Mucosa of stomach (tissue), 1 donor: ENCODE measurements around the gene MEDAG.

Experiments
- H3K27me3 ChIP-seq: one replicate; pipeline ENCODE4 v1.7.0; 2013; ENCODE audit warnings: mild to moderate bottlenecking, low read length; ENCODE audit not compliant: control insufficient read depth, insufficient read depth
- H3K36me3 ChIP-seq: one replicate; pipeline ENCODE4 v1.7.0; 2013; ENCODE audit warnings: low read length; ENCODE audit not compliant: control insufficient read depth, insufficient read depth
- H3K4me1 ChIP-seq: one replicate; pipeline ENCODE4 v1.7.0; 2013; ENCODE audit warnings: mild to moderate bottlenecking, low read length; ENCODE audit not compliant: control insufficient read depth, insufficient read depth
- H3K4me3 ChIP-seq: one replicate; pipeline ENCODE4 v1.7.0; 2013; ENCODE audit warnings: low read length
- H3K9ac ChIP-seq: one replicate; pipeline ENCODE4 v1.7.0; 2013; ENCODE audit warnings: mild to moderate bottlenecking, low read length, moderate library complexity
- H3K9me3 ChIP-seq: one replicate; pipeline ENCODE4 v1.7.0; 2013; ENCODE audit warnings: mild to moderate bottlenecking, low read length, moderate library complexity; ENCODE audit not compliant: control insufficient read depth
- donor health status: Pancreatic carcinoma.

MEDAG gene

GRCh38 chr13:30898678-30899241, 7.3 kb upstream of the MEDAG start:
- Histone ChIP-seq H3K9me3 (no peaks in the 10 kb centered on the region), H3K36me3 (no peaks in the 10 kb centered on the region), H3K4me1 (no peaks in the 10 kb centered on the region), H3K27me3 (no peaks in the 10 kb centered on the region), H3K4me3 (no peak overlapping the region), H3K9ac (no peak overlapping the region)

GRCh38 chr13:30900436-30900835, 5.6 kb upstream of the MEDAG start:
- no peak overlapping the region for H3K9ac ChIP-seq
- no peak overlapping the region for H3K4me3 ChIP-seq
- H3K27me3 ChIP-seq = peaks cover 11% of the 10 kb centered on the region
- no peaks in the 10 kb centered on the region for H3K9me3 ChIP-seq
- H3K36me3 ChIP-seq = no peaks in the 10 kb centered on the region
- H3K4me1 ChIP-seq = no peaks in the 10 kb centered on the region

- no peaks in the 10 kb centered on the region for H3K36me3 ChIP-seq
- no peaks in the 10 kb centered on the region for H3K4me1 ChIP-seq
- H3K4me3 ChIP-seq = no peak overlapping the region
- peaks cover 19% of the 10 kb centered on the region for H3K27me3 ChIP-seq
- H3K9ac ChIP-seq = no peak overlapping the region
- H3K9me3 ChIP-seq = no peaks in the 10 kb centered on the region
Measured at GRCh38 chr13:30900952-30901749, 4.9 kb upstream of the MEDAG start.

DNA sequence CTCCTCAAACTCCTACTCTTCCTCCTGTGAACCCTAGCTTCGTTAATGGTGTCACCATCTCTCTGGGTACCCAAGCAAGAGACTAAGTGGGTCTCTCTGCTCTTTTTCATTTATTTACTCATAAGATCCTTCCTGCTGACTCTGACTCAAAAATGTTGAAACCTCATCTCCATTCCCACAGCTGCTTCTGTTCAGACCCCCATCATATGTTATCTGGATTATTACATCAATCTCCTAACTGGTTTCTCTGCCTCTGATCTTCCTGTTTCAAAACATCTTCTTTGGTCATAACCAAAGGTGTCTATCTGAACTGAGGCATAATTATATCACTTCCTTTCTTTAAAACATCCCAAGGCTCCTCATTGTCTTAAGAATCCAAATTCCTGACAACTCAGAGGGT, 2.0 kb upstream of the MEDAG start:
- peaks cover 32% of the 10 kb centered on the region for H3K27me3 ChIP-seq

DNA sequence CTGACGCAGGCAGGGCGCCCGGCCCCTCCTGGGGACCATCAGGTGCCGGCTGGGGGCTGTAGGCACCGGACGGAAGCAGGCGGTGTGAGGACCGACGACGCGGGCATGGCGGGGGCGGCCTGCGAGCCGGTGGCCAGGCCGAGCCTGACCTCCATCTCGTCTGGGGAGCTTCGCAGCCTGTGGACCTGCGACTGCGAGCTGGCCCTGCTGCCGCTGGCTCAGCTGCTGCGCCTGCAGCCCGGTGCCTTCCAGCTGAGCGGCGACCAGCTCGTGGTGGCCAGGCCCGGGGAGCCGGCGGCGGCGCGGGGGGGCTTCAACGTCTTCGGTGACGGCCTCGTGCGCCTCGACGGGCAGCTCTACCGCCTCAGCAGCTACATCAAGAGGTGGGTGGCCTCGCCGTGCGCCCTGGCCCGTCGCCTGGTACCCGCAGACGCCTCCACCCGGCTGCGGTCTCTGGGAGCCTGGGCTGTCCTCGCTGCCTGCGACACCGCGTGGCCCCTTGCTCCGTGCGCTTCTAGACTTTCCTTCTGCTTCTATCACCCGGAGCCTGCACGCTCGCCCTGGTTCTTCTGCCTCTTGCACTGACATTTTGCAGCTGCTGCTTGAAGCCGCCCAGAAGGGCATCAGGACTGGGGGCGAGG, 460 bp downstream of the MEDAG start:
- Histone ChIP-seq H3K36me3 (no peaks in the 10 kb centered on the region), H3K4me3 (no peak overlapping the region), H3K9me3 (no peaks in the 10 kb centered on the region), H3K4me1 (no peaks in the 10 kb centered on the region), H3K27me3 (peaks cover 32% of the 10 kb centered on the region), H3K9ac (peak overlapping the region; percentile 17)

More for the DNA sequence above, 2.0 kb upstream of the MEDAG start:
- Histone ChIP-seq H3K36me3 (no peaks in the 10 kb centered on the region), H3K4me3 (no peak overlapping the region), H3K4me1 (no peaks in the 10 kb centered on the region), H3K9ac (no peak overlapping the region), H3K9me3 (no peaks in the 10 kb centered on the region)

DNA sequence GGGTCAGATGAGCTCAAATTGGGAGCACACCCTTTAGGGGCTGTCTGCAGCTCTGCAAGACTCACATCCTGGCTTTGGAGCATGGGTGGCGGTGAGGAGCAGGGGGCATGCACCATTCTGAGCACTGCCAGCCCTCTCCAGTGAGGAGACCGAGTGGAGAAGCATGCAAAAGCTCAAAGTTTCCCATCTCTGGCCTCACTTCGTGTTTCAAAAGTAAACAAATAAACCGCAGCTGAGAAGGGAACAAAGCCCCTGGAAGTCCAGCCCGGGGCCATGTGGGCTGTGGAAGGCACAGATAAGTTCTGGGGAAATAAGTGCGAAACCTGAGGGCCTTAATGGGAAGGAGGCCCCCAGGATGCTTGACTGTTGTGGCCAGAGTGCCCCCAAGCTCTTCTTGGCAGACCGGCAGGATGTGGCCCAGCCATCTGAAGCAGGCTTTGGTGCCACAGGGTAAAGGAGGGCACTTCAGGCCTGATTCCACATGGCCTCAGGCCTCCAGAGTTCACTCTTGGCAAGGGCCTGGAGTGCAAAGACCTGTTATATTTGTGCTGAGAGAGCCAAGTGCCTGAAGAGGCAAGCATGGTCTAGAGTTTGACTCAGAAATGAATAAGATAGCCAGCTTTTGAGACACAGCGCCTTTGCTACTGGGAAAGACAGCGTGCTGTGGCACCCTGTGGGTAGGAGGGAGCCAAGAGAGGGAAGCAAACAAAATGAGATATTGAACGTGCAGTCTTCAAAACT, 1.2 kb downstream of the MEDAG start:
- Histone ChIP-seq H3K9me3 (no peaks in the 10 kb centered on the region), H3K36me3 (no peaks in the 10 kb centered on the region), H3K27me3 (peaks cover 32% of the 10 kb centered on the region), H3K9ac (no peak overlapping the region), H3K4me1 (no peaks in the 10 kb centered on the region), H3K4me3 (no peak overlapping the region)

DNA sequence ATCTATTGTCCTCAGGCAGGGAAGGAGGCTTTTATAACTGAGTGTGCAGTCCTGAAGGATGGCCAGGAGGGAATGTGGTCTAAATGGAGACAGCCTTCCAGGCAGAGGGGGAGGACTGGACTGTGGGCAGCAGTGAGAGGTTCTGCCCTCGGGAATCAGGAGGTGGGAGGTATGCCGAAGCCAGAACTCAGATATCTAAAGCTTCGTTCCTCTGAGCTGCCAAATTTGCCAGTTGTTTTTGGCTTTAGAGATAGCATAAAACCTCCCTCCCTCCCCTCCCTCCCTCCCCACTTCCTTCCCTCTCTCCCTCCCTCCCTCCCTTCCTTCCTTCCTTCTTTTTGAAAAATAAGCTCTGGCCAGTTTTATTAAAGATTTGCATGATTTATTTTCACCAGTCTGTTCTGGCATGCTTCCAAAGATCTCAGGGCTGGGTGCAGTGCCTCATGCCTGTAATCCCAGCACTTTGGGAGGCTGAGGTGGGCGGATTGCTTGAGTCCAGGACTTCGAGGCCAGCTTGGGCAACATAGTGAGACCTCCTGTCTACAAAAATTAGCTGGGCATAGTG, 2.4 kb downstream of the MEDAG start:
- Histone ChIP-seq H3K4me3 (no peak overlapping the region), H3K9me3 (no peaks in the 10 kb centered on the region), H3K36me3 (no peaks in the 10 kb centered on the region), H3K4me1 (no peaks in the 10 kb centered on the region), H3K9ac (no peak overlapping the region), H3K27me3 (peaks cover 32% of the 10 kb centered on the region)

- Histone ChIP-seq H3K36me3 (no peaks in the 10 kb centered on the region), H3K4me3 (no peak overlapping the region), H3K9ac (no peak overlapping the region), H3K4me1 (no peaks in the 10 kb centered on the region), H3K27me3 (peaks cover 18% of the 10 kb centered on the region), H3K9me3 (no peaks in the 10 kb centered on the region)
Measured at GRCh38 chr13:30910676-30911075, 4.6 kb downstream of the MEDAG start.

DNA sequence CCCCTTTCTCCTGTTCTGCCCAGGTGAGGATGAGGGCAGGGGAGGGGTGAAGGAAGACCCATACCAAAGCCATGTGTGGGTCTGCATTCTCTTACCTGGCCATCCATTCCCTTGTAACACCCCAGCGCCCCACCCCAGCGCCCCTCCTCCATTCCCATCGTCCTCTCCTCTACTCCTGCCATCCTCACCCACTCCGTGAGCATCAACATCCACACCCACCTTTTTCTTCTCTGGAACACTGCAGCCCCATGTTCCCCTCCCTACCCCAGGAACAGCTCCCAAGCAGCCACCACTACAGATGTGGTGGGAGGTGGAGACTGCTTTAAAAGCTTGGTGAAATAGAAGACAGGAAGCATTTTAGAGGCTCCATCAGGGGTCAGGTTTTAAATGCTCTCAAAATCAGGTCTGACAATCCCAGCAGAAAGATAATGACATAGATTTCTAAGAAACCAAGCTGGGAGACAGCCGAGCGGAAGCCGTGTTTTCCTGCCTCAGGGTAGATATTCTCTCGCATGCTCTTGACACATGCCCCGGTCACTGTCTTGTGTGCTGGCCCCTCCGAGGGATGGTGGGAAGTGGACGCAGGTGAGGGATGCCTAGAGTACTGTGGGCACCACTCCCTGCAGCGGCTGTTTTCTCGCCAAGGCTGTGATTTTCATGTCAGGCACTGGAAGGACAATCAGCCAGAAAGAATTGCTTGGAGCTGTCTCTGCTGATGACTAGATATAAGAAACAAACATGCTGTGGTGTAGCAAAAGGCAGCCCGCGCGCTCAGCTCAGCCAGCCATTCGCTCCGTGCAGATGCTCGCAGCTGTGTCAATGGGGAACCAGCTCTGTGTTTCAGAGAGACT, 9.8 kb downstream of the MEDAG start:
- no peaks in the 10 kb centered on the region for H3K9me3 ChIP-seq
- no peaks in the 10 kb centered on the region for H3K36me3 ChIP-seq
- no peak overlapping the region for H3K9ac ChIP-seq
- H3K4me3 ChIP-seq = no peak overlapping the region
- no peaks in the 10 kb centered on the region for H3K4me1 ChIP-seq
- H3K27me3 ChIP-seq = no peaks in the 10 kb centered on the region

DNA sequence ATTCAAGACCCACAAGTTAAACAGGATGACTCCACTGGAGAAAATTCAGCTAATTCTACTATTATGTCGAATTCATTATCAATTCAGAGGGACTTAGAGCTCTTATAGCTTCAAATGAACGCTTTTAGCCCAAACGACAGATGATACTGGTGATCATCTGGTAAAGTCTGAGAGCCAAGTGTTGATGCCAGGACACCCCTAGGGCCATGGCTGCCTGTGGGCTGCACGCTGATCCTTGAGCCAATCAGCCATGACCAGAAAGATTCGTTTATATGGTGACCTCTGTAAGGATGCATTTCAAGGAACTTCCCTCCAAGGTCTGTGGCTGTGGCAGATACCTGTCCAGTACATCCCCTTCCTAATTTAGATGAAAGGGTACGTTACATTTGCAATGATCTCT, 10.9 kb downstream of the MEDAG start:
- H3K4me1 ChIP-seq = no peaks in the 10 kb centered on the region
- no peaks in the 10 kb centered on the region for H3K9me3 ChIP-seq
- no peak overlapping the region for H3K4me3 ChIP-seq
- no peak overlapping the region for H3K9ac ChIP-seq
- H3K27me3 ChIP-seq = no peaks in the 10 kb centered on the region
- H3K36me3 ChIP-seq = no peaks in the 10 kb centered on the region

- H3K36me3 ChIP-seq = no peaks in the 10 kb centered on the region
- H3K9me3 ChIP-seq = no peaks in the 10 kb centered on the region
- H3K27me3 ChIP-seq = no peaks in the 10 kb centered on the region
- H3K4me3 ChIP-seq = no peak overlapping the region
- H3K9ac ChIP-seq = no peak overlapping the region
- H3K4me1 ChIP-seq = no peaks in the 10 kb centered on the region
Measured at GRCh38 chr13:30918662-30919405, 12.8 kb downstream of the MEDAG start.
